HG03139 (cell line): Measurements from ENCODE around the gene PRSS57.
"Not testable (repeated sequence)": the region's sequence is repeated elsewhere in the genome, so short reads cannot be mapped to it uniquely, and the experiment has no call there.

ENCODE experiments used
- ATAC-seq: cut with Tn5 transposase; IDR thresholded peaks from one replicate; pipeline ENCODE4 v1.9.1; 2021; ENCODE audit not compliant: unreplicated experiment

PRSS57 gene

DNA sequence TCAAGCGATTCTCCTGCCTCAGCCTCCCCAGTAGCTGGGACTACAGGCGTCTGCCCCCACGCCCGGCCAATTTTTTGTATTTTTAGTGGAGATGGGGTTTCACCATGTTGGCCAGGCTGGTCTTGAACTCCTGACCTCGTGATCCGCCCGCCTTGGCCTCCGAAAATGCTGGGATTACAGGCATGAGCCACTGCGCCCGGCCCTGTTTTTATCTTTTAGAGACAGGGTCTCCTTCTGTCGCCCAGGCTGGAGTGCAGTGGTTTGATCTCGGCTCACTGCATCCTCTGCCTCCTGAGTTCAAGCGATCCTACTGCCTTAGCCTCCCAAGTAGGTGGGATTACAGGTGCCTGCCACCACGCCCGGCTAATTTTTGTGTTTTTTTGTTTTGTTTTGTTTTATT is 3.3 kb upstream of the PRSS57 start:
- ATAC-seq = not testable (repeated sequence)

DNA sequence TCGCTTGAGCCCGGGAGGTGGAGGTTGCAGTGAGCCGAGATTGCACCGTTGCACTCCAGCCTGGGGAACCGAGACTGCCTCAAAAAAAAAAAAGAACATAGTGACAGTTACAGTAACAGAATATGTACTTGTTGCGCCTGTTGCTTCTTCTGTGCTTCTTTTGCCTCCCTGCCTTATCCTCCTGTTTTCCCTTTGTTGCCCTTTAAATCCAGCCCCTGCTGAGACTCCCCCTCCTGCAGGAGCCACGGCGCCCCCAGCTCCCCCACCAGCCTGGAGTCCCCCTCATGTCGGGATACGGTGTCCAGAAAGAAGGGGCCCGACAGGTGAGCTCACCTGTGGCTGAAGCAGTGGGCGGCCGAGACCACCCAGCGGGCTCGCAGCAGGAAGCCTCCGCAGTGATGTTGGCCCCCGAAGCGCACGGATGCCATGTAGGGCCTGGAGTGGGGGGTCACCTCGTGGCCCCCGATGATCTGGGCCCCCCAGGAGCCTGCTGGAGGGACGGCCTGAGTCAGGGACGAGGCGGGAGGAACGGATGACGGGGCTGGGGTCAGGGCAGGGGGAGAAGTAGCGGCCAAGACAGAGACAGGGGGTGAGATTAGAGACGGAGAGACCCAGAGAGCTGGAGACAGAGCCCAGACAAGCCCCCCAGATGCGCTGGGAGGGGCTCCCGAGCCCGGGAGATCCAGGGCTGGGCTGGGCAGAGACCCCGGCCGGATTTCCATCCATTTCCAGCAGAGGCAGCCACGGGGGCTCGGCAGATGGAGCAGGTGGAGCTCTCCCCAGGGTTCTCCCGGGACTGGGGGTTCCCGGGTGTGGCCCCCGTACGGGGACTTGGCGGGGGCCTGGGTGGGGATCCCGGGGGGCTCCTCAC is 536 bp downstream of the PRSS57 start:
- no peak for ATAC-seq

DNA sequence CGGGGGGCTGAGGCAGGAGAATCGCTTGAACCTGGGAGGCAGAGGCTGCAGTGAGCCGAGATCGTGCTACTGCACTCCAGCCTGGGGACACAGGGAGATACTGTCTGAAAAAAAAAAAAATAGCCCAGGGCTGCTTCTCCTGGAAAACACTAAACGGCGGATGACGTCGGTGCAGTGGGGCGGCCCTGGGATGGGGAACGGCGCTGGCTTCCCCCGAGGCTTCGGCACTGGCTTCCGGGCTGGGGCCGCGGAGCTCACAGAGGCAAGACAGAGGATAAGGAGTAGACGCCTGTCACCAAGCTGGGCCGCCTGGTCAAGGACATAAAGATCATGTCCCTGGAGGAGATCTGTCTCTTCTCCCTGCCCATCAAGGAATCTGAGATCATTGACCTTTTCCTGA is 5.0 kb downstream of the PRSS57 start:
- ATAC-seq = no peak

DNA sequence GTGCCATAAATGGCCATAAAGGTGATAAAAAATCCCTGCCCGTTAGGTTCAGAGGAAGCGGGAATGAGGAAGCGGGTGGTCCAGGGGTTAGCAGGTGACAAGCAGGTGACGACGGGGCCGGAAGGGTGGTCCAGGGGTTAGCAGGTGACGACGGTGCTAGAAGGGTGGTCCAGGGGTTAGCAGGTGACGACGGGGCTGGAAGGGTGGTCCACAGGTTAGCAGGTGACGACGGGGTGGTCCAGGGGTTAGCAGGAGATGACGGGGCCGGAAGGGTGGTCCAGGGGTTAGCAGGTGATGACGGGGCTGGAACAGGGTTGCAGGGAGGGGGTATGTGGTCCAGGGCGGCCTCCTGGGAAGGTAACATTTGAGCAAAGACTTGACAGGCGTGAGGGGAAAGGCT is 6.3 kb downstream of the PRSS57 start:
- no peak for ATAC-seq

DNA sequence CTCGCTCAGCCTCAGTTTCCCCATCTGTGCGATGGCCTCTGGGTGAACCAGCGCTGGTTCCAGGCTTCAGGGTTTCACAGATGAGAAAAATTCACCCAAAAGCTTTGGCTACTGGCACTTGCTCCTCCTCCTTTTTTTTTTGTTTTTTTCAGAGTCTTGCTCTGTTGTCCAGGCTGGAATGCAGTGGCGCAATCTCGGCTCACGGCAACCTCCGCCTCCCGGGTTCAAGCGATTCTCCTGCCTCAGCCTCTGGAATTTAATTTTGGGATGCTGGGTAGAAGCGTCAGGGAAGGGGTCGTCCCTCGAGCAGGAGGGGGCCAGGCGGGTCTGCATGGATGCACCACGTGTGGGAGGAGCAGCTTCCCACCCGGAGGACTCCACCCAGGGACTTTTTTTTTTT is 7.0 kb downstream of the PRSS57 start:
- no peak for ATAC-seq

DNA sequence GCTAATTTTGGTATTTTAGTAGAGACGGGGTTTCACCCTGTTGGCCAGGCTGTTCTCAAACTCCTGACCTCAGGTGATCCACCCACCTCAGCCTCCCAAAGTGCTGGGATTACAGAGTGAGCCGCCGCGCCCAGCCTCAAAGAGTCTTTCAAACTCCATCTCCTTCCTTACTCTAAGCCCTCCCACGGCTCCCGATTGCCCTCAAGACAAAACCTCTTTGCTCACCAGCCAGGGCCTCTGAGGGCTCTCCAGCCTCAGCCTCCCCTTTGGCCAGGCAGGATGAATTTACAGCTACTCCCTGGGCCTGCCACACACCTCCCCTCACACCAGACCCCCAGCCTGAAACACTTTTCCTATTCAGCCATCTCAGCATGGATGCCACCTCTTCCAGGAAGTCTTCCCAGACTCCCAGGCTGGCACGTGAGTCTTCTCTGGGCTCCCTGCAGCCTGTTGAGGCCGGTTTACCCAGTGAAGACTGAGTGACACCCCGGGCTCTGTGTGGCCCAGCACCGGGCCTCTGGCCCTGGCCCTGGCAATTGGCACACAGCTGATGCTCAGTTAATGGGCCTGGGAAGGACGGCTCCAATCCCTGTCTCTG is 7.6 kb downstream of the PRSS57 start:
- no peak for ATAC-seq

DNA sequence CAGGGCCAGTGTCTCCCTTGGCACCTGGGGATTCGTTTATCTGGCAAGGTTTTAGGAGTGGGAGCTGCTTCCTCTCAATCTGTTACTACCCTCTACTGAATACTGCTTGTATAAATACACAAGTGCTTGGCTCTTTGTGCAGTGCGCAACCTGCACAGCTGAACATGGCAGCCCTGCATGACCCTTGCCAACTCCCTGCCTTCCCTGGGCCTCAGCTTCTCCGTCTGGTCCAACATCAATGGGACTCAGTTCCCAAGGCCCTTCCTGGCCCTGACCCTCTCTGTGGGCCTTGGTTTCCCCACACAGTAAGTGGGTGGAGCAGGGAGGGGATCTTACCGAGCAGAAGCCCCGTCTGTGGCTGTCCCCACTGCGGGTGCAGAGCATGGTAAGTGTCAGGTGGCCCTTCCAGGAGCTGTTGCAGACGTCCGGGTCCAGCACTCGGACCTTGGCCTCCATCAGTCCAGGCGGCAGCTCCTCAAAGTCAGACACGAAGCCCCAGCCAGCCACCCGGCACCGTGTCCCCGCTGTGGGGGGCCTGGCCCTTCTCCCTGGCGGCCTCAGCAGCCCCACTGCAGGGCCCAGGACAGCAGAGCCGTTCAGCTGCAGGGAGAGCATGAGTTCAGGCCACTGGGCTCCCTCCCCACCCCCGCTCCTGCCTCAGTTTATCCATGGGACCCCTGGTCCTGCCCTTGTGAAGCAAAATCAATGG is 8.5 kb downstream of the PRSS57 start:
- ATAC-seq = no peak

DNA sequence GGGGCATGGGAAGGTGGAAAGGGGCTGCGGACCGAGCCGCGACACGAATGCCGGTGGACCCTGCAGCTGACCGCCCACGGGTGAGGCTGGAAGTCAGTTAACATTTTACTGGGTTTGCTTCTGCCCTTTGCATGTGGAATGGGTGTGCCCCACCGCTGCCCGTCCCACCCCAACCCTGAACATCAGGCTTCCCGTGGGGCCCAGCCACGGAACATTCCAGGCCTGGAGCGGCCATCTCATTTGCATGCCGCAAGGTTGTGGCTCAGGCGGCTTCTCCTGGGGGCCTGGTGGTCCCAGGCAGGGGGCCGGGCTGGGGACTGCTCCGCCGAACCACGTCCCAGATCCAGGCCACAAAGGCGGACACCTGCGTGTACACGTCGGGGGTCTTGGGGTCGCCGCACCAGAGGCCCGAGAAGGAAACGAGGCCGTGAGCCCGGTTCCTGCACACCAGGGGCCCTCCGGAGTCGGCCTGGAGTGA is 9.8 kb downstream of the PRSS57 start:
- ATAC-seq = no peak

DNA sequence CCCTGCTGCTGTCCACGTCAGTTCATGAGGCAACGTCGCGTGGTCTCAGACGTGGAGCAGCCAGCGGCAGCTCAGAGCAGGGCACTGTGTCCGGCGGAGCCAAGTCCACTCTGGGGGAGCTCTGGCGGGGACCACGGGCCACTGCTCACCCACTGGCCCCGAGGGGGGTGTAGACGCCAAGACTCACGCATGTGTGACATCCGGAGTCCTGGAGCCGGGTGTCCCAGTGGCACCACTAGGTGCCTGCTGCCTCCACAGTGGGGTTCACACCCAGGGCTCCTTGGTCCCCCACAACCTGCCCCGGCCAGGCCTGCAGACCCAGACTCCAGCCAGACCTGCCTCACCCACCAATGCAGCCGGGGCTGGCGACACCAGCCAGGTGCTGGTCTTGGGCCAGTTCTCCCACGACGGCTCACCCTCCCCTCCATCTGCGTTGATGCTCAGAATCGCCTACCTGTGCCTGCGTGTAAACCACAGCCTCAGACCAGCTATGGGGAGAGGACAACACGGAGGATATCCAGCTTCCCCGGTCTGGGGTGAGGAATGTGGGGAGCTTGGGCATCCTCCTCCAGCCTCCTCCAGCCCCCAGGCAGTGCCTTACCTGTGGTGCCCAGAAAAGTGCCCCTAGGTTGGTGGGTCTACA is 12.5 kb downstream of the PRSS57 start:
- no peak for ATAC-seq

DNA sequence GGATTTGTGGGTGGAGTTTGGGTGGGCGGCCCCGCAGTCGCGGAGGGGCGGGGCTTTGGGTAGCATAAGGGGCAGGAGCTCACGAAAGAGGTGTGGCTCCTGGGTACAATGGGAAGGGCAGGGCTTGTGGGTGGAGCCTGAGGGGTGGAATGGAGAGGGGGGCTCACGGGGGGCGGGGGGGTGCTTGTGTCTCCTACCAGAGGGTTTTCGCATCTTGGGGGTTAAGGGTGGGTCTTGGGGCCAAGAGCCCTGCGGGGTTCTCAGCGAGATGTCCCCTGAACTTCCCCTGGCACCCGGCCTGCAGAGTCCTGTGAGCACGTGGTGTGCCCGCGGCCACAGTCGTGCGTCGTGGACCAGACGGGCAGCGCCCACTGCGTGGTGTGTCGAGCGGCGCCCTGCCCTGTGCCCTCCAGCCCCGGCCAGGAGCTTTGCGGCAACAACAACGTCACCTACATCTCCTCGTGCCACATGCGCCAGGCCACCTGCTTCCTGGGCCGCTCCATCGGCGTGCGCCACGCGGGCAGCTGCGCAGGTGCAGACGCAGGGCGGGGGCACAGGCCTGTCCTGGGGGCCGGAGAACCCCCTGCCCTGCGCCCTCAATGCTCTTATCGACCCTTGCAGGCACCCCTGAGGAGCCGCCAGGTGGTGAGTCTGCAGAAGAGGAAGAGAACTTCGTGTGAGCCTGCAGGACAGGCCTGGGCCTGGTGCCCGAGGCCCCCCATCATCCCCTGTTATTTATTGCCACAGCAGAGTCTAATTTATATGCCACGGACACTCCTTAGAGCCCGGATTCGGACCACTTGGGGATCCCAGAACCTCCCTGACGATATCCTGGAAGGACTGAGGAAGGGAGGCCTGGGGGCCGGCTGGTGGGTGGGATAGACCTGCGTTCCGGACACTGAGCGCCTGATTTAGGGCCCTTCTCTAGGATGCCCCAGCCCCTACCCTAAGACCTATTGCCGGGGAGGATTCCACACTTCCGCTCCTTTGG is 13.9 kb downstream of the PRSS57 start:
- no peak for ATAC-seq

DNA sequence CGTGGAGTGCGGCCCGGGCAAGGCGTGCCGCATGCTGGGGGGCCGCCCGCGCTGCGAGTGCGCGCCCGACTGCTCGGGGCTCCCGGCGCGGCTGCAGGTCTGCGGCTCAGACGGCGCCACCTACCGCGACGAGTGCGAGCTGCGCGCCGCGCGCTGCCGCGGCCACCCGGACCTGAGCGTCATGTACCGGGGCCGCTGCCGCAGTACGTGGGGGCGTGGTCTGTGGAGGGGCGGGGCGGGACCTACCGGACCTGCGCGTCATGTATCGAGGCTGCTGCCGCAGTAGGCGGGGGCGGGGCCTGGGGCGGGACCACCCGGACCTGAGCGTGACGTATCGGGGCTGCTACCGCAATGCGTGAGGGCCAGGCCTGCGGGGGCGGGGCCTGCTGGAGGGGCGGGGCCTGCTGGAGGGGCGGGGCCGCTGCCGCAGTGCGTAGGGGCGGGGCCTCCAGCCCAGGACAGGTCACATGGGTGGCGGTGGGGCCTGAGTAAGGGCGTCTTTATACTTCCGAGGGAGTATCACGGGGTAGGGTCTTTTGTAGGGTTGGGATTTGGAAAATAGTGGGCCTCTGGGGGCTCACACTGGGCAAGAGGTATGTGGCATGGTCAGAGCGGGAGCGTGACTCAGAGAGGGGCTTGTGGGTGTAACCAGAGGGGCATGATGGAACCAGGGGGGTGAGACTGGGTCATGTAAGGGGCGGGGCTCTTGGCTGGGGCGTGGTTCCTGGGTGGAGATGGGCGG is 14.8 kb downstream of the PRSS57 start:
- ATAC-seq = peak; percentile 60

DNA sequence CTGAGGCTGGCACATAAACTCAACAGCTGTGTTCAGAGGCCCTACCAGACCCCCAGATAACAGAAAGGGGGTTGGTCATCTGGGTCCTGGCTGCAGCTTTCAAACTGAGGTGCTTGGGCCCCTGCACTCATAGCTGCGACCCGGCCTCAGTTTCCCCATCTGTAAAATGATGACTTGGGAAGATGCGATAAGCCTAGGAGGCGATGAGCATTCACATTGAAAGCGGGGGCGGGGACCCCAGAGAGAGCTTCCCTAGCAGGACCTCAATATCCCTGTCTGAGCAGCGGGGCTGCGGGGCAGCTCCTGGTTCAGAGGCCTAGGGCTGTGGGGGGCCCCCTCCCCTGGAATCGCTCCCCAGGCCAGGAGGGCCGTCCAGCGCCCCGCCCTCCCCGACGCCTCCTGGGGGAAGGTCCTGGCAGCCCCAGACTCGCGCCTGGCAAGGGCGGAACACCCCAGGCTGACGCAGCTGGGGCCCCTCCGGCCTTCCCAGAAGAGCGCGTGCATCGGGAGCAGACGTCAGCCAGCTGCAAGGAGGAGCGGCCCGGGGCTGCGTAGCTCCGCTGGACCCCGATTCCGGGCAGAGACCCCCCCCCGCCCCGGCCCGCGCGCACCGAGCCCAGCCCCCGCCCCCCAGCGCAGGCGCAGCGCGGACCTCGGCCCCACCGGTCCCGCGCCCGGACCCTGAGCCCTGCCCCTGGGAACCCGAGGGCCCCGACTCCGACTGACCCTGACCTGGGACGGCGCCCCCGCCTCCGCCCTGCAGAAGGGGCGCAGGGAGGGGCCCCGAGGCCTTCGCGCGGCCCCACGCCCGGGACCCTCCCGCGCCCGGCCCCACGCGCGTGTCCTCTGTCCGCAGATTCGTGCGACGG is 15.6 kb downstream of the PRSS57 start:
- ATAC-seq = peak; percentile 10

DNA sequence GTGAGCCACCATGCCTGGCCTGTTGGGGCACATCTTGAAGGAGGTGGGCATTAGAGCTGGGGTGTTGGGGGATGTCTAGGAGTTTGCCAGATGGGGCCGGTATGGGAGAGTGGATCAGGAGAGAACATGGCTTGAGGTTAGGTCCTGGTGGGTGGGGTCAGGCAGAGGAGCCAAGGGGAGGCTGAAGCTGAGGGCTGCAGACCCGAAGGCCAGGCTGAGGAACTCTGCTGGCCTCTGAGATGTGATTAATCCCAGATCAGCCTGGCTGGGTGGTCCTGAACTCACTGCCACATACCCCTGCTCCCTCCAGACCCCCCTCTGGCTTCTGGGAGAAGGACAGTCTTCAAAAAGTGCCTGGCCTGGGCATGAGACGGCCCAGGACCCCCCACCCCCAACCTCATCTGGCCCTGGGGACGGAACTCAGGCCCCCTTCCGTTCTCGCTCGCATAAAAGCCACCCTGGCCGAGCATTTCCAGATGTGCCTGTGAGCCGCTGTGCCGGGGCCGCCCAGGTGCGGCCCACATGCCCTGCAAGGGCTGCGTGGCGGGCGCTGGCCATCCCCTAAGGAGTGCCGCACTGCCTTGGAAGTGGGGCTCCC is 16.4 kb downstream of the PRSS57 start:
- ATAC-seq = no peak

DNA sequence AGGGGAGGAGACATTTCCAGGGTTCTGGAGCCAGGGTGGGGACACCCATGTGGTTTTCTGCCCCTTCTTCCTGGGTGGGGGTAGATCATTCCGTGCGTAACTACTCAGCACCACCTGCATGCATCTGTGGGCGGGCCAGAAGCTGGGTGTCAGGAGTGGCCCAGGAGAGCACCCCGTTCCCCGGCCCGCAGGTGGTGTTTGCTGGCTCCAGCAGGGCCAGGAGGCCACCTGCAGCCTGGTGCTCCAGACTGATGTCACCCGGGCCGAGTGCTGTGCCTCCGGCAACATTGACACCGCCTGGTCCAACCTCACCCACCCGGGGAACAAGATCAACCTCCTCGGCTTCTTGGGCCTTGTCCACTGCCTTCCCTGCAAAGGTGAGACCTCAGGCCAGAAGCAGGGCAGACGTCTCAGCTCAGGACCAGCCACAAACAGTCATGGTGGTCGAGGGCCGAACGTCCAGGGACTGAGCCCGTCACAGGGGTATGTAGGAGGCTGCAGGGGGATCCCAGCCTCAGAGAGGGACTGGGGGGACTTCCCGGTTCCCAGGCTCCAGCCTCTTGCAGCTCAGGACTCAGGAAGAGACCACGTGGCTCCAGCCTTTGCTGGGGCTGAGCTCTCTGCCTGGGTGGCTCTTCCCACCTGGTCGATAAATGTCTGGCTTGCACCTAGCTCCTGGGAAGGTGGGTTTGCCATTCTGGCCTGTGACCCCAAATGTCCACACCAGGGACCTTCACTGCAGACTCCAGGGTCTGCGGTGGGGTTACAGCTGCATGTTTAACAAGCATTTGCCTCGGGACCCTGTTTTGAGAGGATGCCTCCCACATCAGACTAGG is 17.4 kb downstream of the PRSS57 start:
- ATAC-seq = no peak

DNA sequence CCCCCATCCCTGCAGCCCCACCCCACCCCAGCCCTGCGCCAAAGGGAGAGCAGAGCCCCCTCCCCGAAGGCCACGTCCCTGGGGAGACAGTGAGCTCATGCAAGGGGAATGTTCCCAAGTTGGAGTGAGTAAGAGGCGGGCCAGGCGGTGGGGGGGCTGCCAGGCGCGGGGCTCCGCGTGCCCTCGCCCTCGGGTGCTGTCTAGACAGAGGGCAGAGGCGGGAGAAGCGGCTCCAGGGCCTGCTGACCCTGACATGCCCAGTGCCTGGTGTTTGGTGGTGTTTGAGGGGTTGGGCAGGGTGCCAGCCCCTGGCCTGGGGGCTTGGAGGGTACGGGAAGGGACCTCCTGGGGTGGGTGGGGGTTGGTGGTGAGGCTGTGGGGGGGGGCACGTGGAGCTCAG is 18.1 kb downstream of the PRSS57 start:
- no peak for ATAC-seq

DNA sequence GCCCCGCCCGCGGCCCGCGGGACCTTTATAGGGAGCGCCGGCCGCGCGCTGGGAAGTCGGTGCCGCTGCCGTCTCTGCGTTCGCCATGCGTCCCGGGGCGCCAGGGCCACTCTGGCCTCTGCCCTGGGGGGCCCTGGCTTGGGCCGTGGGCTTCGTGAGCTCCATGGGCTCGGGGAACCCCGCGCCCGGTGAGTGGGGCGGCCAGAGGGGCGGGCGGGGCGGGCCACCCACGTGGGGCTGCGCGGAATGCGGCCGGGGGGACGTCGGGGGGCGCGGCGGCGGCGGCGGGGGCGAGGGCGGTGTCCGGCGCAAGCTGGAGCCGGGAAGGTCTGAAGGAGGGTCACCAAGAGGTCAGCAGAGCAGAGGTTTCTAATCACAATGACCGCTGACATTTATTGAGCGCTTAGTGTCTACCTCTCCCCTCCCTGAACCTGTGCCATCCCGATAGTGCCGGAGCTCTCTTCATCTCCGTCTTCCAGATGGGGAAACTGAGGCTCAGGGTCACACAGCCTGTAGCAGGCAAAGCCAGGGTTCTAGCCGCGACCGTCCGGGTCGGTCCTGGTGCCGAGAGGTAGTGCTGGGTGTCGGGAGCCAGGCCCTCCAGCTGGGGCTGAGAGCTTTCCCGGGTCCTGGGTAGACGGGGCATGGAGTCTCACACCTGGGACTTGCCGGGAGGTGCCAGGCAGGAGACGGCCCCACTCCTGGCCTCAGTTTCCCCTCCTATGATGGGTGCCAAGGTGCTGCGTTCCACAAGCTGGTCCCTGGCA is 18.7 kb downstream of the PRSS57 start, which contains the start of gene FSTL3:
TSS of gene FSTL3 (plus strand) at position 54 of the 767 bp plus-strand sequence. CDS start at position 86, 32 bp downstream.
- ATAC-seq = no peak

DNA sequence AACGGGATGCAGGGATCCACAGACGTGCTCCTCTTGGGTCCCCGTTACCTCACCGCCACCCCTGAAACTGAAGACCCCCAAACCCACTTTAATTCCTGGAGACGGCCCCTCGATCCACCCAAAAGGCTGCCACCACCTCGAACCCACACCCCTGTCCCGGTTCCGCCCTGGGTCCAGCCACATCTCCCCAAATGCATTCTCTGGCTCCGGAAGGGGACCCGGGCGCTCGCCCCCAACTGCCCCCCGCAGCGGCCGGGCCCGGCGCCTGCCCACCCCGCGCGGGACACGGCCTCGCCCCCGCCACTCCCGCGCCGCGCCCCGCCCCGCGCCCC is 19.3 kb downstream of the PRSS57 start:
- no peak for ATAC-seq
